ENCODE results near the gene TSPAN18. TPM values are rescaled to one million over a fixed set of nuclear protein-coding genes. Genes with fewer than 3 reads are reported as not detected.

Gene TSPAN18
- total RNA-seq, 4 donors from 2014 or later, result 27.7 to 70.1 (median 50.2) TPM

GRCh38 chr11:44970293-44970692 is 243.5 kb downstream of the TSPAN18 start:
- intact Hi-C loops (cut with DNase I), result no loop called here
- 83% methylated on average over 6 of the region's 6 CpGs for WGBS
- Histone ChIP-seq H3K4me1 (peaks cover 5 to 15% (median 7%) of the 10 kb centered on the region in 4 donors), H3K27me3 (no peaks in the 10 kb centered on the region), H3K36me3 (no peaks in the 10 kb centered on the region), H3K27ac (replicated peaks in 1 of 4) (no peak overlapping the region), H3K4me3 (no peak overlapping the region), H3K9me3 (no peaks in the 10 kb centered on the region)
- no peak for TF ChIP-seq POLR2AphosphoS5 (IDR thresholded peaks at IDR 0.05)
- no peak for TF ChIP-seq CTCF (IDR thresholded peaks at IDR 0.05)
- no peak for TF ChIP-seq EP300 (IDR thresholded peaks at IDR 0.05)
- no peak for TF ChIP-seq POLR2A (IDR thresholded peaks at IDR 0.05; ENCODE audit: low read depth)
- DNase-seq (ENCODE audit: extremely low spot score), result no peak

GRCh38 chr11:44971185-44971584 is 244.4 kb downstream of the TSPAN18 start:
- Histone ChIP-seq H3K4me1 (peaks cover 5 to 15% (median 7%) of the 10 kb centered on the region in 4 donors), H3K27ac (replicated peaks in 1 of 4) (no peak overlapping the region), H3K27me3 (no peaks in the 10 kb centered on the region), H3K36me3 (no peaks in the 10 kb centered on the region), H3K9me3 (no peaks in the 10 kb centered on the region), H3K4me3 (no peak overlapping the region)
- 93% methylated on average over 10 of the region's 10 CpGs for WGBS
- intact Hi-C loops (cut with DNase I), result no loop called here
- TF ChIP-seq CTCF (IDR thresholded peaks at IDR 0.05) (no peak), POLR2AphosphoS5 (IDR thresholded peaks at IDR 0.05) (no peak), POLR2A (IDR thresholded peaks at IDR 0.05; ENCODE audit: low read depth) (no peak), EP300 (IDR thresholded peaks at IDR 0.05) (no peak)
- DNase-seq (ENCODE audit: extremely low spot score), result no peak

GRCh38 chr11:44972746-44973435 is 246.1 kb downstream of the TSPAN18 start:
- H3K27ac ChIP-seq (replicated peaks in 1 of 4), result no peak overlapping the region
- no peaks in the 10 kb centered on the region for H3K36me3 ChIP-seq
- no peaks in the 10 kb centered on the region for H3K9me3 ChIP-seq
- 91% methylated on average over 19 of the region's 19 CpGs for WGBS
- H3K4me1 ChIP-seq, result peaks cover 3 to 10% (median 7%) of the 10 kb centered on the region in 4 donors
- DNase-seq (ENCODE audit: extremely low spot score), result no peak
- no peaks in the 10 kb centered on the region for H3K27me3 ChIP-seq
- intact Hi-C loops (cut with DNase I), result no loop called here
- H3K4me3 ChIP-seq, result no peak overlapping the region
- no peak for TF ChIP-seq POLR2AphosphoS5 (IDR thresholded peaks at IDR 0.05)
- TF ChIP-seq EP300 (IDR thresholded peaks at IDR 0.05), result no peak
- no peak for TF ChIP-seq POLR2A (IDR thresholded peaks at IDR 0.05; ENCODE audit: low read depth)
- no peak for TF ChIP-seq CTCF (IDR thresholded peaks at IDR 0.05)

GRCh38 chr11:44973632-44974401 is 247.1 kb downstream of the TSPAN18 start:
- Histone ChIP-seq H3K36me3 (no peaks in the 10 kb centered on the region), H3K4me1 (peaks cover 7 to 14% (median 11%) of the 10 kb centered on the region in 4 donors), H3K9me3 (no peaks in the 10 kb centered on the region), H3K27ac (replicated peaks in 1 of 4) (no peak overlapping the region), H3K4me3 (no peak overlapping the region), H3K27me3 (no peaks in the 10 kb centered on the region)
- intact Hi-C loops (cut with DNase I), result no loop called here
- 80% methylated on average over 13 of the region's 13 CpGs for WGBS
- DNase-seq (ENCODE audit: extremely low spot score), result no peak
- no peak for TF ChIP-seq EP300 (IDR thresholded peaks at IDR 0.05)
- no peak for TF ChIP-seq POLR2AphosphoS5 (IDR thresholded peaks at IDR 0.05)
- no peak for TF ChIP-seq POLR2A (IDR thresholded peaks at IDR 0.05; ENCODE audit: low read depth)
- TF ChIP-seq CTCF (IDR thresholded peaks at IDR 0.05), result no peak
